Prostate gland (tissue), 2 donors: ENCODE measurements around the gene TSC22D1.

ENCODE experiments used
- POLR2A ChIP-seq: fragments of 450-650 bp; IDR thresholded peaks from one replicate; pipeline ENCODE4 v1.6.1; 2016; ENCODE audit warnings: antibody characterized with exemption, mild to moderate bottlenecking
- POLR2AphosphoS5 ChIP-seq: sonication (generic); formaldehyde crosslinking; IDR thresholded peaks from one replicate; pipeline ENCODE4 v1.6.1; 2017; ENCODE audit warnings: antibody characterized with exemption
- TF ChIP-seq, protein P1 (sequence below), 4 experiments: fragments of 200-600 bp in 2 of 4; fragments of 450-650 bp in 2 of 4; sonication (generic) in 2 of 4; IDR thresholded peaks; 1 replicate in 3 of 4; 2 replicates in 1 of 4; pipeline ENCODE4 v1.5.1; 2016 to 2019; ENCODE audit warnings: antibody characterized with exemption in 4 of 4, mild to moderate bottlenecking in 2 of 4, moderate library complexity in 2 of 4

DNA sequence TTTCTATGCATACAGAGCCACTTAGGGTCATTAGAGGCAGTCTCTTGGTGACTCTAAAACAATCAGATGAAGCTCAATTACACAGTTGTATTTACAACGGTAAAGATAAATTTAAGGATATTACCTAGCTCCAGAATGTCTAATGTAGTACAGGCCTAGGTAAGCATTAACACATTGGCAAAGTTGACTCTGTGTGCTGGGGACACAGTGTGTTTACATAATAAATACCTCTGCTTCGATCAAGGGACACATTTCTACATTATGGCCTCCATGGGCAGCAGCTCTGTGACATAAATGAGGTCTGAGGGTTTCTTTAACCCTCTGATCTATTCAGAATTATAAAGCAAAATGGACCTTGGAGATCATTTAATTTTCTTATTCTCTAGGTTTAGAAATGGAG lies 127.8 kb downstream of the TSC22D1 start:
- no peak for TF ChIP-seq POLR2A
- TF ChIP-seq, protein P1, sequence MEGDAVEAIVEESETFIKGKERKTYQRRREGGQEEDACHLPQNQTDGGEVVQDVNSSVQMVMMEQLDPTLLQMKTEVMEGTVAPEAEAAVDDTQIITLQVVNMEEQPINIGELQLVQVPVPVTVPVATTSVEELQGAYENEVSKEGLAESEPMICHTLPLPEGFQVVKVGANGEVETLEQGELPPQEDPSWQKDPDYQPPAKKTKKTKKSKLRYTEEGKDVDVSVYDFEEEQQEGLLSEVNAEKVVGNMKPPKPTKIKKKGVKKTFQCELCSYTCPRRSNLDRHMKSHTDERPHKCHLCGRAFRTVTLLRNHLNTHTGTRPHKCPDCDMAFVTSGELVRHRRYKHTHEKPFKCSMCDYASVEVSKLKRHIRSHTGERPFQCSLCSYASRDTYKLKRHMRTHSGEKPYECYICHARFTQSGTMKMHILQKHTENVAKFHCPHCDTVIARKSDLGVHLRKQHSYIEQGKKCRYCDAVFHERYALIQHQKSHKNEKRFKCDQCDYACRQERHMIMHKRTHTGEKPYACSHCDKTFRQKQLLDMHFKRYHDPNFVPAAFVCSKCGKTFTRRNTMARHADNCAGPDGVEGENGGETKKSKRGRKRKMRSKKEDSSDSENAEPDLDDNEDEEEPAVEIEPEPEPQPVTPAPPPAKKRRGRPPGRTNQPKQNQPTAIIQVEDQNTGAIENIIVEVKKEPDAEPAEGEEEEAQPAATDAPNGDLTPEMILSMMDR (IDR thresholded peaks at IDR 0.05) = no peak
- TF ChIP-seq POLR2AphosphoS5 = no peak
